ENCODE data around the gene ZNF283. TPM values are rescaled to one million over a fixed set of nuclear protein-coding genes. Genes with fewer than 3 reads are reported as not detected.
"Not testable (repeated sequence)": the region's sequence is repeated elsewhere in the genome, so short reads cannot be mapped to it uniquely, and the experiment has no call there.

Gene ZNF283
- total RNA-seq, 3 donors from 2014 or later: 7.6 to 21.8 (median 14.1) TPM

GRCh38 chr19:43820884-43821215, 6.3 kb upstream of the ZNF283 start:
- H3K4me3 ChIP-seq: no peak overlapping the region
- intact Hi-C loops (cut with DNase I, micrococcal nuclease): no loop called here
- no peak for ATAC-seq

GRCh38 chr19:43823856-43824255, 3.3 kb upstream of the ZNF283 start:
- H3K4me3 ChIP-seq; DNase-seq; H3K9me3 ChIP-seq; H3K36me3 ChIP-seq (ENCODE audit: low read depth); intact Hi-C loops (cut with DNase I, micrococcal nuclease); ATAC-seq; H3K4me1 ChIP-seq (ENCODE audit: low read depth): not testable (repeated sequence)

More at GRCh38 chr19:43820884-43821215, 6.3 kb upstream of the ZNF283 start:
- DNase-seq: no peak
- H3K4me1 ChIP-seq (ENCODE audit: low read depth): no peaks in the 10 kb centered on the region
- no peaks in the 10 kb centered on the region for H3K36me3 ChIP-seq (ENCODE audit: low read depth)
- no peak for TF ChIP-seq CTCF (IDR thresholded peaks at IDR 0.05)
- no peaks in the 10 kb centered on the region for H3K9me3 ChIP-seq

- H3K36me3 ChIP-seq (ENCODE audit: low read depth); H3K9me3 ChIP-seq; DNase-seq; ATAC-seq; H3K4me3 ChIP-seq; H3K4me1 ChIP-seq (ENCODE audit: low read depth); intact Hi-C loops (cut with DNase I, micrococcal nuclease): not testable (repeated sequence)
Observed at GRCh38 chr19:43824572-43824971, 2.5 kb upstream of the ZNF283 start.

- H3K4me3 ChIP-seq: no peak overlapping the region
- no peaks in the 10 kb centered on the region for H3K4me1 ChIP-seq (ENCODE audit: low read depth)
- peaks cover 97% of the 10 kb centered on the region for H3K9me3 ChIP-seq
- ATAC-seq (no peak), DNase-seq (no peak)
- intact Hi-C loops (cut with DNase I, micrococcal nuclease): no loop called here
- H3K36me3 ChIP-seq (ENCODE audit: low read depth): peaks cover 54% of the 10 kb centered on the region
- TF ChIP-seq CTCF (IDR thresholded peaks at IDR 0.05): no peak
Observed at GRCh38 chr19:43839139-43839538, 12.0 kb downstream of the ZNF283 start.

DNA sequence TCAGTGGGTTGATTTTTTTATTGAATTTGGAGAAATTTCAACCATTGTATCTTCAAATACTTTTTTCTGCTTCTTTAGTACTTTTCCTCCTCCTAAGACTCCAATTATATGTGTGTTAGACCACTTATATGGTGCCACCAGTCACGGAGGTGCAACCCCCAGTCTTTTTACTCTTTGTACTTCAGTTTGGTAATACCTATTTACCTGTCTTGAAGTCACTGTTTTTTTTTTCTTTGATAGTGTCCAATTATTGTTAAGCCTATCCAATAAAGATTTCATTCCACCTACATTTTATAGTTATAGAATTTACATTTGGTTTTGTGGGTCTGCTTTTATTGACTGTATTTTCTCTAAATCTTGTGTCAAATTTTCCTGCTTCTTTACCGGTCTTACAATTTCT, 14.9 kb downstream of the ZNF283 start:
- ATAC-seq (no peak), DNase-seq (no peak)
- H3K9me3 ChIP-seq: peaks cover 98% of the 10 kb centered on the region
- H3K36me3 ChIP-seq (ENCODE audit: low read depth): peaks cover 30% of the 10 kb centered on the region
- no peaks in the 10 kb centered on the region for H3K4me1 ChIP-seq (ENCODE audit: low read depth)
- TF ChIP-seq CTCF (IDR thresholded peaks at IDR 0.05): no peak
- no peak overlapping the region for H3K4me3 ChIP-seq
- intact Hi-C loops (cut with DNase I, micrococcal nuclease): no loop called here

DNA sequence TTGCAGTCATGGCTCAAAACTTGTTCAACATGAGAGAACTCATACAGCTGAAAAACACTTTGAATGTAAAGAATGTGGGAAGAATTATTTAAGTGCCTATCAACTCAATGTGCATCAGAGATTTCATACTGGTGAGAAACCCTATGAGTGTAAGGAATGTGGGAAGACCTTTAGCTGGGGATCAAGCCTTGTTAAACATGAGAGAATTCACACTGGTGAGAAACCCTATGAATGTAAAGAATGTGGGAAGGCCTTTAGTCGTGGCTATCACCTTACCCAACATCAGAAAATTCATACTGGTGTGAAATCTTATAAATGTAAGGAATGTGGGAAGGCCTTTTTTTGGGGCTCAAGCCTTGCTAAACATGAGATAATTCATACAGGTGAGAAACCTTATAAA, 20.1 kb downstream of the ZNF283 start:
- DNase-seq: no peak
- TF ChIP-seq CTCF (IDR thresholded peaks at IDR 0.05): no peak
- Histone ChIP-seq H3K9me3 (peaks cover 100% of the 10 kb centered on the region), H3K36me3 (ENCODE audit: low read depth) (peaks cover 9% of the 10 kb centered on the region), H3K4me1 (ENCODE audit: low read depth) (no peaks in the 10 kb centered on the region), H3K4me3 (no peak overlapping the region)
- no peak for ATAC-seq
- intact Hi-C loops (cut with DNase I, micrococcal nuclease): no loop called here

- DNase-seq (no peak), ATAC-seq (no peak)
- H3K4me1 ChIP-seq (ENCODE audit: low read depth): no peaks in the 10 kb centered on the region
- peaks cover 100% of the 10 kb centered on the region for H3K9me3 ChIP-seq
- intact Hi-C loops (cut with DNase I, micrococcal nuclease): no loop called here
- TF ChIP-seq CTCF (IDR thresholded peaks at IDR 0.05): no peak
- no peak overlapping the region for H3K4me3 ChIP-seq
- peaks cover 4% of the 10 kb centered on the region for H3K36me3 ChIP-seq (ENCODE audit: low read depth)
Observed at GRCh38 chr19:43847884-43848283, 20.8 kb downstream of the ZNF283 start.
